K562 (cell line): Measurements from ENCODE around the gene RPS10. TPM values are rescaled to one million over a fixed set of nuclear protein-coding genes. Genes with fewer than 3 reads are reported as not detected.
A peak's percentile ranks its signal among the peaks of the same experiment; 100 is the strongest.

Experiments
- BRD4 ChIP-seq: fragments of 200-600 bp; sonication (generic); IDR thresholded peaks from 2 replicates; pipeline ENCODE4 v1.6.1; 2017; ENCODE audit warnings: inconsistent platforms
- CAMTA2 ChIP-seq: fragments of 250-450 bp; sonication (Bioruptor Pico); conservative IDR thresholded peaks from 2 replicates; pipeline ENCODE4 v1.5.1; 2022
- CC2D1A ChIP-seq: fragments of 450-650 bp; IDR thresholded peaks from 2 replicates; pipeline ENCODE4 v1.6.1; 2017; ENCODE audit warnings: mild to moderate bottlenecking
- CREM ChIP-seq: IDR thresholded peaks from 2 replicates; pipeline ENCODE4 v1.6.1; 2014; ENCODE audit warnings: antibody characterized with exemption, low read depth
- FOSL1 ChIP-seq: fragments of 200-800 bp; sonication (Bioruptor generic); conservative IDR thresholded peaks from 2 replicates; pipeline ENCODE4 v1.6.1; 2016; ENCODE audit warnings: missing genetic modification characterization, missing compliant biosample characterization
- GATAD2A ChIP-seq: fragments of 450-650 bp; IDR thresholded peaks from 2 replicates; pipeline ENCODE4 v1.6.1; 2017
- HEY1 ChIP-seq: fragments of 250-450 bp; sonication (Bioruptor Pico); IDR thresholded peaks from 2 replicates; pipeline ENCODE4 v1.5.0; 2020; ENCODE audit warnings: mild to moderate bottlenecking, moderate library complexity, borderline replicate concordance
- MEF2A ChIP-seq: IDR thresholded peaks from 2 replicates; pipeline ENCODE4 v1.6.1; 2011; ENCODE audit warnings: low read depth, mild to moderate bottlenecking, low read length, moderate library complexity; ENCODE audit not compliant: control insufficient read depth
- MNT ChIP-seq, 2 experiments: fragments of 450-650 bp; conservative IDR thresholded peaks; 2 replicates each; pipeline ENCODE4 v1.6.1; 2017; ENCODE audit warnings: mild to moderate bottlenecking in 2 of 2, moderate library complexity in 2 of 2
- PCBP1 ChIP-seq: fragments of 200-400 bp; formaldehyde crosslinking; IDR thresholded peaks from 2 replicates; pipeline ENCODE4 v1.6.1; 2018; ENCODE audit warnings: mild to moderate bottlenecking, low read depth, low read length; ENCODE audit not compliant: poor library complexity, severe bottlenecking
- PPARD ChIP-seq: fragments of 250-450 bp; sonication (Bioruptor Pico); IDR thresholded peaks from 2 replicates; pipeline ENCODE4 v1.8.0; 2022; ENCODE audit warnings: inconsistent platforms, mild to moderate bottlenecking, moderate library complexity
- PTRF ChIP-seq: fragments of 450-650 bp; IDR thresholded peaks from 2 replicates; pipeline ENCODE4 v1.6.1; 2016; ENCODE audit warnings: mild to moderate bottlenecking, missing genetic modification characterization, missing compliant biosample characterization
- RAD51 ChIP-seq: fragments of 450-650 bp; IDR thresholded peaks from 2 replicates; pipeline ENCODE4 v1.7.1; 2016; ENCODE audit warnings: low read depth, mild to moderate bottlenecking, borderline replicate concordance
- SAFB ChIP-seq: fragments of 200-400 bp; formaldehyde crosslinking; IDR thresholded peaks from 2 replicates; pipeline ENCODE4 v1.6.1; 2017; ENCODE audit warnings: low read depth, low read length, borderline replicate concordance
- SMAD2 ChIP-seq: fragments of 150-350 bp; IDR thresholded peaks from 2 replicates; pipeline ENCODE4 v1.6.1; 2014; ENCODE audit warnings: low read depth, mild to moderate bottlenecking, low read length
- SMARCA5 ChIP-seq: fragments of 450-650 bp; IDR thresholded peaks from 2 replicates; pipeline ENCODE4 v1.6.1; 2016
- TCF7 ChIP-seq: sonication (generic); IDR thresholded peaks from 2 replicates; pipeline ENCODE4 v1.6.1; 2016; ENCODE audit warnings: antibody characterized with exemption, borderline replicate concordance
- TRIM28 ChIP-seq: fragments of 450-650 bp; IDR thresholded peaks from 2 replicates; pipeline ENCODE4 v1.6.1; 2017
- VEZF1 ChIP-seq: fragments of 200-800 bp; sonication (Bioruptor generic); IDR thresholded peaks from 2 replicates; pipeline ENCODE4 v1.6.1; 2017; ENCODE audit warnings: missing genetic modification characterization, missing compliant biosample characterization
- ZBTB43 ChIP-seq: sonication (generic); formaldehyde crosslinking; IDR thresholded peaks from 2 replicates; pipeline ENCODE4 v1.8.0; 2023; ENCODE audit warnings: mild to moderate bottlenecking, missing genetic modification reagents
- ZNF311 ChIP-seq: fragments of 250-450 bp; sonication (Bioruptor Pico); IDR thresholded peaks from 2 replicates; pipeline ENCODE4 v1.4.0; 2020; ENCODE audit warnings: mild to moderate bottlenecking, moderate library complexity
- ZNF586 ChIP-seq: fragments of 450-650 bp; formaldehyde crosslinking; conservative IDR thresholded peaks from 2 replicates; pipeline ENCODE4 v1.4.0; 2020; ENCODE audit warnings: mild to moderate bottlenecking, moderate library complexity
- ZNF696 ChIP-seq: fragments of 250-450 bp; sonication (Bioruptor Pico); conservative IDR thresholded peaks from 2 replicates; pipeline ENCODE4 v1.4.0; 2020; ENCODE audit warnings: mild to moderate bottlenecking, moderate library complexity
- ZNF764 ChIP-seq: fragments of 250-450 bp; sonication (Bioruptor Pico); IDR thresholded peaks from 2 replicates; pipeline ENCODE4 v1.4.0; 2020; ENCODE audit warnings: low read depth, mild to moderate bottlenecking, moderate library complexity
- ZZZ3 ChIP-seq: fragments of 450-650 bp; IDR thresholded peaks from 2 replicates; pipeline ENCODE4 v1.6.1; 2016; ENCODE audit warnings: antibody characterized with exemption, mild to moderate bottlenecking, moderate library complexity
- polyA plus RNA-seq, 8 experiments: library from polyadenylated mRNA; depleted of rRNA in 4 of 8; stranded (reverse) in 5 of 8; unstranded in 3 of 8; fragments of >200 nt; fragmentation: Nextera tagmentation in 2 of 8; fragmentation: Illumina TruSeq in 1 of 8; extraction: Ambion mirVana in 2 of 8; extraction: Trizol in 1 of 8; gene quantifications; 2 replicates each; pipeline versions ENCODE4 v1.2.1 to v1.2.3, GENCODE V29; 2011 to 2014; ENCODE audit warnings: inconsistent platforms in 1 of 8, missing spikeins in 1 of 8
- total RNA-seq, 7 experiments: library from RNA; depleted of rRNA in 6 of 7; stranded (reverse); fragments of >200 nt in 6 of 7; fragmentation: Illumina TruSeq in 2 of 7; extraction: Trizol in 2 of 7; gene quantifications; 2 replicates each; pipeline versions ENCODE4 v1.2.1 to v1.2.3, GENCODE V29; 2011 to 2021; ENCODE audit warnings: low replicate concordance in 1 of 7

The RPS10 gene
- total and polyA plus RNA-seq, 9 of the 15 experiments (the other 6 are each of a cell fraction or from before 2014, with no cell fraction given) = 2,680 to 5,251 (median 3,876) TPM

- TF ChIP-seq PCBP1 (no peak), MEF2A (no peak), RAD51 (no peak), HEY1 (CRISPR knock-in tag) (no peak), GATAD2A (0 out of 2 replicates have a peak, but pooled peaks have one; percentile 20), ZNF311 (no peak), SMAD2 (no peak), BRD4 (no peak), ZBTB43 (CRISPR knock-in tag) (no peak), SAFB (no peak), ZZZ3 (no peak), PPARD (CRISPR knock-in tag) (no peak), FOSL1 (tag) (peak; percentile 79), VEZF1 (CRISPR knock-in tag) (peak; percentile 90), MNT (conservative IDR thresholded peaks at IDR 0.05) (peak; percentile 56 to 72), CREM (no peak; the same call in none of the 2 replicates), PTRF (tag) (no peak), ZNF696 (CRISPR knock-in tag) (no peak), TCF7 (peak; percentile 81), ZNF586 (CRISPR knock-in tag) (no peak), CC2D1A (peak; percentile 82), ZNF764 (no peak), CAMTA2 (CRISPR knock-in tag) (no peak), TRIM28 (peak; percentile 66; the same call in 1 of the 2 replicates), SMARCA5 (peak; percentile 56; the same call in 1 of the 2 replicates)
Observed at GRCh38 chr6:34392497-34393190, 33.2 kb downstream of the RPS10 start, which contains the start of gene NUDT3 (continued).
